ENCODE measurements around the gene C2orf72. TPM values are rescaled to one million over a fixed set of nuclear protein-coding genes. Genes with fewer than 3 reads are reported as not detected.
"Not testable (repeated sequence)": the region's sequence is repeated elsewhere in the genome, so short reads cannot be mapped to it uniquely, and the experiment has no call there.

Gene C2orf72
- total RNA-seq, 1 donor from 2014 or later: not detected

DNA sequence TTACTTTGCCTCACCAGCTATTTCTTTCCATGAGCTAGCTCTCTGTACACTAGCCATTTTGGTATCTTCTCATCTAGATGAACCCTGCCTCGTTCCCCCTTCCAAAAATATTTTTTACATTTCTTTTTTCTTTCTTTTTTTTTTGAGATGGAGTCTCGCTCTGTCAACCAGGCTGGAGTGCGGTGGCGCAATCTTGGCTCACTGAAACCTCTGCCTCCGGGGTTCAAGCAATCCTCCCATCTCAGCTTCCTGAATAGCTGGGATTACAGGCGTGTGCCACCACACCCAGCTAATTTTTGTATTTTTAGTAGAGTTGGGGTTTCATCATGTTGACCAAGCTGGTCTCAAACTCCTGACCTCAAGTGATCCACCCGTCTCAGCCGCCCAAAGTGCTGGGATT, 30.2 kb downstream of the C2orf72 start:
- not testable (repeated sequence) for DNase-seq (ENCODE audit: low read depth in 2 of 2)

DNA sequence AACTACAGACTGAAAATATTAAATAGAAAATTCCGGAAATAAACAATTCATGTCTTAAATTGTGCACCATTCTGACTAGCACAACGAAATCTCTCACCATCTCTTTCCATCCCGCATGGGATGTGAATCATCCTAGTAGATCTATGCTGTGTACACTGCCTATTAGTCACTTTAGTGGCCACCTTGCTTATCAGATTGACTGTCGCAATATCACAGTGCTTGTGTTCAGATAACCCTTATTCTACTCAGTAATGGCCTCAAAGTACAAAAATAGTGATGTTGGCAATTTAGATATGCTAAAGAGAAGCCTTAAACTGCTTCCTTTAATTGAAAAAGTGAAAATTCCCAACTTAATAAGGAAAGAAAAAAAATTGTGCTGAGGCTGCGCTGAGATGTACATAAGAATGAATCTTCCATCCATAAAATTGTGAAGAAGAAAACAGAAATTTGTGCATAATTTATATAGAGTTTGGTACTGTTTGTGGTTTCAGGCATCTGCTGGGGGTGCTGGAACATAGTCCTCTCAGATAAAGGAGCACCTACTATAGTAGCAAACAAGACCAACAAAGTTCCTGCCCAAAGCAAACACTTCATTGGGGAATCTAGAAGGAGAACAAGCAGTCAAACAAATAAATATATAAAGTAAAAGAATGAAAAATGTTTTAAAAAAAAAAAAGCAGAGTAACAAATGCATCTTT, 31.4 kb downstream of the C2orf72 start:
- DNase-seq (ENCODE audit: low read depth in 2 of 2): peak in 1 of 2 donors; percentile 72

DNA sequence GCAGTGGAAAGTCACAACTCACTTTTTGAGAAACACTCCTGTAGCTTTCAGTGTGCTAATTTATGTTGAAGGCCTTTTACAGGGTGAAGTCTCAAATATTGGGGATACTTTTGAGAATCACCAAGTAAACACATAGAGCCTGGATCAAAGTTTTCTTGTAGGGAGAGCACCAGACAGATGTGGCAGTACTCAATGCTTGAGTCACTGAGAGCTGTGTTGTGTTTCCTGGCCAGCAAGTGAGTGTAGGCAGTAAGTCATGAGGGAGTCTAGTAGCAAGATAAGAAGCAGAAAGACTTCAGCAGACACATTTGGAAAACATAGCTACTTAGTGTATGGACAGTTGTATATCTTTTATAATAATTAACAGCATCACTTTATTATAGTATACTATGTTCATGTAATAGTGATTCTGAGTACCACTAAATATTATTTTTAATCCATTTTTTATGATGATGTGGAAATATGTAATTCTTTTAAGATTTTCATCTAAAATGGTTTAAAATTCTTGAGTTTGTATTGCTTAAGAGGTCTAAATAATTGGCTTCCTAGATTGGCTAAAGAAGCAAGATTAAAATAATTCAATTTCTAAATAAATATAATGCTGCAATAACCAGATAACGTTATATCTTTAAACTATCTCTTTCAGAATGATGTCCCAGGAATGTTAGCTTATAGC, 32.2 kb downstream of the C2orf72 start:
- DNase-seq (ENCODE audit: low read depth in 2 of 2): peak in 1 of 2 donors; percentile 40

DNA sequence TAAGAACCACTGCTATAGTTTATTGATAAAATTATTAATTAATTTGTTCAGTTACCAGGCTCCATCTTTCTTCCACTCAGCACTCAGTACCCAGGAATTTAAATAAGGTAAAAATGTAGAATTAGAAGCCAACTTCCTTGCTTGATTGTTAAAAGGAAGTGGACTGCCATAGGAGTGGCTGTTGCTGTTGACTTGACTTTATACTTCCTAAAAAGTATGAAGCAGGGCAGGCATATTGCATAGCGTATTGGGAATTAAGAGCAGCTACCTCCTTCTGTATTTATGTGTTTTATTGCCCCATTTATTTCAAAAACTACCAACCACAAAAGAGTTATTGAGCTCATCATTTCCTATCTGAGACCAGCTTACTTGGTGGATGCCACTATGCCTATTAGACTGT, 47.2 kb downstream of the C2orf72 start:
- DNase-seq (ENCODE audit: low read depth in 2 of 2): no peak

DNA sequence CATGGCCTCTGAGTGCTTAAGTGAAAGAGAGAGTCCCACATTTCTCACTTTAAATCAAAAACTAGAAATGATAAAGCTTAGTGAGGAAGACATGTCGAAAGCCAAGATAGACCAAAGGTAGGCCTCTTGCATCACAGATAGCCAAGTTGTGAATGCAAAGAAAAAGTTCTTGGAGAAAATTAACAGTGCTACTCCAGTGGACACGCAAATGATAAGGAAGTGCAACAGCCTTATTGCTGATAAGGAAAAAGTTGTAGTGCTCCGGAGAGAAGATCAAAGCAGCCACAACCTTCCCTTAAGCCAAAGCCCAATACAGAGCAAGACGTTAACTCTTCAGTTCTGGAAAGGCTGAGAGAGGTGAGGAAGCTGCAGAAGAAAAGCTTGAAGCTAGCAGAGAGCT, 51.4 kb downstream of the C2orf72 start:
- DNase-seq (ENCODE audit: low read depth in 2 of 2): no peak

DNA sequence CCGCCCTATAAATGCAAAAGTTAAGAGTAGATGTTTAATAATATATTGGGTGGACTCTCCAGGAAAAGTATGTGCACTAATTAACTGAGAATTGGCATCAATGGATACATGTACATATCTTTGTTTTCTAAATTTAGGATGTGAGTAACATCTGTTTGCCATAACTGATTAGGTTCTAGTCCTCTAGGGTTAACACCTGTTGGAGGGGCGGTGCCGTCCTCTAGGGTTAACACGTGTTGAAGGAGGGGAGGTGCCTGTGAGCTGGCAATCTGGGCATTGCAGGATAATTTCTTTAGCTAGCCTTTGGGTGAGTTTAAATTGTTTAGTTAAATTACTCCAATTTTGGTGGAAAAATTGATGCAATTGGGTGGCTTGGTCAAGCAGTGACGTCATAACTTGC, 56.6 kb downstream of the C2orf72 start:
- DNase-seq (ENCODE audit: low read depth in 2 of 2): no peak

DNA sequence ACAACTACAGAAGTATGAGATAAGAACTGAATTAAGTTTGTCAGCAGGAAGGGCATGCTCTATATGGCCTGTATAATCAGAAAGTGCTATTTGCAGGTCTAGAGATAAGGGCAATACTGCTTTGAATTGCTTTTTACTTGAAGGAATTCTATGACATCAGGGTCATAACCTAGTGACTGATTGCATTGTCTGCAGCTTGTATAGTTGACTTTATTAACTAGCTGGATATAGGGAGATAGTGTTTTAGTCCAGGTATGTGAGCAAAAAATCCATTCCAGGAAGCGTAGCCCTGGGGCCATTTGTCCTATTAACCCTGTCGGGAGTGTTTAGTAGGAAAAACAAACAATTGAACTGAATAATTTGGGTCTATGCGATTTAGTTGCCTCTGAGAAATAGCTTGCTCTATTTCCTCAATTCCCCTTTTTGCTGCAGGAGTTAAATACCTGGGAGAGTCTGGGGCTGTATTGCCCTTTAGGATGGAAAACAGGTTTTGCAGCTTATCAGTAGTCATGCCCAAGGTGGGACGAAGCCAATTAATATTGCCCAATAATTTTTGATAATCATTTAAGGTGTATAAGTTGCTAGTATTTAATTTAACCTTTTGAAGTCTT, 57.5 kb downstream of the C2orf72 start:
- no peak for DNase-seq (ENCODE audit: low read depth in 2 of 2)

Other genes starting within 250 kb of the C2orf72 start
- 31.6 and 70.9 TPM in 2 replicates for gene ITM2C, start 172.6 kb upstream of the C2orf72 start, total RNA-seq
- not detected in 2 replicates for gene GPR55, start 112.3 kb upstream of the C2orf72 start, total RNA-seq
- gene SPATA3, start 41.4 kb upstream of the C2orf72 start, total RNA-seq: not detected in 2 replicates
- gene PSMD1, start 19.3 kb downstream of the C2orf72 start, total RNA-seq: 128 and 142 TPM in 2 replicates
- gene HTR2B, start 87.5 kb downstream of the C2orf72 start, total RNA-seq: 0.64 and 2.8 TPM in 2 replicates
- gene ARMC9, start 161.1 kb downstream of the C2orf72 start, total RNA-seq: 6.0 and 7.2 TPM in 2 replicates

Data from dermis microvascular lymphatic vessel endothelial cell (primary cell).